Immature natural killer cell (primary cell): ENCODE results near the gene UBE2A. TPM values are rescaled to one million over a fixed set of nuclear protein-coding genes. Genes with fewer than 3 reads are reported as not detected.

Source experiments
- DNase-seq, 3 donors: peaks; one replicate each; pipeline ENCODE4 v3.0.0; 2022; ENCODE audit warnings: mixed read lengths in 1 of 3
- H3K27ac Mint-ChIP-seq, 6 donors: one replicate each; pipeline ENCODE4 v1.8.0; 2020; ENCODE audit warnings: mixed read lengths in 6 of 6, mild to moderate bottlenecking in 5 of 6, inconsistent platforms in 4 of 6, moderate library complexity in 3 of 6
- H3K27me3 Mint-ChIP-seq, 3 donors: one replicate each; pipeline ENCODE4 v1.8.0; 2020 to 2021; ENCODE audit warnings: low read depth in 3 of 3, mild to moderate bottlenecking in 3 of 3, mixed read lengths in 3 of 3, moderate library complexity in 3 of 3, inconsistent platforms in 1 of 3
- H3K36me3 Mint-ChIP-seq, 3 donors: one replicate each; pipeline ENCODE4 v1.8.0; 2020; ENCODE audit warnings: mixed read lengths in 3 of 3, inconsistent platforms in 2 of 3, mild to moderate bottlenecking in 2 of 3
- H3K4me1 Mint-ChIP-seq, 2 donors: one replicate each; pipeline ENCODE4 v1.8.0; 2020; ENCODE audit warnings: inconsistent platforms in 2 of 2, mild to moderate bottlenecking in 2 of 2, mixed read lengths in 2 of 2, moderate library complexity in 1 of 2
- H3K4me3 Mint-ChIP-seq, 5 donors: one replicate each; pipeline ENCODE4 v1.8.0; 2020; ENCODE audit warnings: mild to moderate bottlenecking in 5 of 5, mixed read lengths in 5 of 5, inconsistent platforms in 3 of 5, moderate library complexity in 3 of 5
- H3K9me3 Mint-ChIP-seq, 6 donors: one replicate each; pipeline ENCODE4 v1.8.0; 2020; ENCODE audit warnings: mild to moderate bottlenecking in 6 of 6, mixed read lengths in 6 of 6, inconsistent platforms in 4 of 6, moderate library complexity in 3 of 6
- polyA plus RNA-seq, 3 donors: library from polyadenylated mRNA; unstranded; fragments of 300-500 nt; fragmentation: Illumina TruSeq; gene quantifications; one replicate each; pipeline ENCODE4 v1.2.3, GENCODE V29; 2021

The UBE2A gene
- polyA plus RNA-seq, 3 donors from 2014 or later, result 72.8 to 96.1 (median 76.0) TPM

DNA sequence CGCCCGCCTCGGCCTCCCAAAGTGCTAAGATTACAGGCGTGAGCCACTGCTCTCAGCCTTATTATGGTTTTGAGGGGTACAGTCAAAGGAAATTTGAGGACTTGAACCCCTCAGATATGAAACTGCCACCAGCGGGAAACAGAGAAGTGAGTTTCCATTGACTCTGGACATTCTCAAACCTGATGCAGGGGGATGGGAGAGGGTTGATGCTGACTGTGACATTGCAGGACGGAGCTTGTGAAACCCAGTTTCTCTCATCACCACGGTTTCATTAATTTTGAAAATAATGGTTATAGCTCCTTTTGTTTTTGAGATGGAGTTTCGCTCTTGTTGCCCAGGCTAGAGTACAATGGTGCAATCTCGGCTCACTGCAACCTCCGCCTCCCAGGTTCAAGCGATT is 50.1 kb downstream of the UBE2A start:
- no peak overlapping the region for H3K4me3 Mint-ChIP-seq
- peaks cover 0 to 26% (median 14%) of the 10 kb centered on the region in 3 donors for H3K36me3 Mint-ChIP-seq

DNA sequence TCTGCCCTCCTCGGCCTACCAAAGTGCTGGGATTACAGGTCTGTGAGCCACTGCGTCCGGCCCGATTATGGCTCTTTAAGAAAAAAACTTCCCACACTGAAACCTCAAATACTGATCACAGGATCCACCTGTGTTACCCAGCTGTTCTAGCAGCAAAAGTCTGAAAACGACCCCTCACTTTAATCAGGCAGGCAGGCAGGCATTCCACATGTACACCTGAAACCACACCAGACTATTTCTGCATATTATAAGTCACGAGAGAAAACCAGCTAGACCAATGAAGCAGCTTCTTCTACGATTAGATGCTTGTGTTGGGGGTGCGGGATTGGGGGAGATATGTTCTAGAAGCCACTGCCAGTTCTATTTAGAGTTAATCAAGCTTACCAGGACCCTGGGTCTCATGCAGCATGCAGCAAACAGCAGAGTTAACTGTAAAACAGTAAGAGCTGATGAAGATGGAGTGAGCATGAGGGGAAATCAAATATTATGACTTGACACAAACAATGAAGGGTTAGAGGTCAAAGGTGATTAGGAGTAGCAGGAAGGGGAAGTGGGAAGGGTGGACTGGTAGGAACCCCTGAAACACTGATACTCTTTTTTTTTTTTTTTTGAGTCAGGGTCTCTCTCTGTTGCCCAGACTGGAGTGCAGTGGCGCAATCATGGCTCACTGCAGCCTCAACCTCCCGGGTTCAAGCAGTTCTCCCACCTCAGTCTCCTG is 50.7 kb downstream of the UBE2A start:
- Mint-ChIP-seq H3K27me3 (peaks cover 0 to 3% (median 0%) of the 10 kb centered on the region in 3 donors), H3K9me3 (no peaks in the 10 kb centered on the region), H3K36me3 (peaks cover 0 to 29% (median 16%) of the 10 kb centered on the region in 3 donors), H3K4me3 (no peak overlapping the region), H3K27ac (peak overlapping the region in 4 of 6 donors; percentile 10 to 61 (median 34)), H3K4me1 (no peaks in the 10 kb centered on the region)
- DNase-seq, result no peak

More for the DNA sequence above, 50.1 kb downstream of the UBE2A start:
- peaks cover 0 to 3% (median 0%) of the 10 kb centered on the region in 3 donors for H3K27me3 Mint-ChIP-seq
- no peak overlapping the region for H3K27ac Mint-ChIP-seq
- H3K4me1 Mint-ChIP-seq, result no peaks in the 10 kb centered on the region
- no peaks in the 10 kb centered on the region for H3K9me3 Mint-ChIP-seq
- DNase-seq, result no peak

DNA sequence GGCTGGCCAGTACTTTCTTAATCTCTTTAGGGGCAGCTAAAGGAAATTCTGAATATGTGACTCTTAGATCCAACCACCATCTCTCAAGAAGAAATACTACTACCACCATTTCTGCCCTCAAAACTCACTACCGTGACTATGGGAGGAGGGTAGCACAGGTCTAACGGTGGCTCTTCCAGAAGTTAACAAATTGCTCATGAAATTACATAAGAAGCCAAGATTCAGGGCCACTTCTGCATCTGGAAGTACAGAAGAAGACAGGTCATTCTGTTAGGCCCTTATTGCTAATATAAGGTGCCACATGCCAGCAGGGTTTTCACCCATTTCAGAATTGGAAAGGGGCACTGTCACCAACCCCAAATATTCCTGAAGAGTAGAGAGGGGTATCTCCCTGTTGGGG is 51.5 kb downstream of the UBE2A start:
- Mint-ChIP-seq H3K9me3 (no peaks in the 10 kb centered on the region), H3K36me3 (peaks cover 0 to 32% (median 16%) of the 10 kb centered on the region in 3 donors), H3K27ac (peak overlapping the region in 2 of 6 donors; percentile 24 to 72), H3K4me3 (no peak overlapping the region), H3K4me1 (no peaks in the 10 kb centered on the region), H3K27me3 (peaks cover 0 to 3% (median 0%) of the 10 kb centered on the region in 3 donors)
- no peak for DNase-seq

Other genes starting within 250 kb of the UBE2A start
- 10 to 100 TPM in 2 of 3 donors, 1 to 10 TPM in 1; 6.1 to 12.6 (median 10.7) TPM for gene SLC25A43, start 175.2 kb upstream of the UBE2A start, polyA plus RNA-seq
- gene SLC25A5, start 106.1 kb upstream of the UBE2A start, polyA plus RNA-seq, result 100 to 1,000 TPM; 277 to 490 (median 364) TPM
- 10 to 100 TPM in 2 of 3 donors, 1 to 10 TPM in 1; 5.5 to 21.1 (median 11.2) TPM for gene STEEP1, start 9.2 kb upstream of the UBE2A start, polyA plus RNA-seq
- 1 to 10 TPM; 2.4 to 4.2 (median 2.6) TPM for gene NKRF, start 31.9 kb downstream of the UBE2A start, polyA plus RNA-seq
- gene SEPTIN6, start 118.6 kb downstream of the UBE2A start, polyA plus RNA-seq, result 100 to 1,000 TPM; 104 to 244 (median 139) TPM
- under 1 TPM in 2 of 3 donors, not detected in 1; 0.33 to 0.69 TPM for gene SOWAHD, start 184.0 kb downstream of the UBE2A start, polyA plus RNA-seq
- gene RPL39, start 217.1 kb downstream of the UBE2A start, polyA plus RNA-seq, result 1,000 to 10,000 TPM; 1,116 to 2,496 (median 1,471) TPM